GM10248 (cell line): ENCODE results near the gene ZCWPW1.
"Not testable (repeated sequence)": the region's sequence is repeated elsewhere in the genome, so short reads cannot be mapped to it uniquely, and the experiment has no call there.

Source experiments
- CTCF ChIA-PET: fragments of 300-600 bp; sonication (Branson Sonifier 250); formaldehyde crosslinking; extraction: SDS; loops from one replicate; lab custom pipeline; 2021; ENCODE audit warnings: antibody characterized with exemption; lab: Yijun Ruan, JAX
- POLR2A ChIA-PET: fragments of 350-650 bp; sonication (Branson Sonifier 250); formaldehyde crosslinking; extraction: SDS; loops from one replicate; lab custom pipeline; 2020; ENCODE audit warnings: antibody characterized with exemption; lab: Yijun Ruan, JAX
- DNase-seq: peaks from one replicate; pipeline ENCODE4 v3.0.0; 2012; ENCODE audit errors: extremely low spot score
- TF ChIP-seq, protein P1 (sequence below): IDR thresholded peaks from 2 replicates; pipeline ENCODE4 v1.5.1; 2012; ENCODE audit warnings: mild to moderate bottlenecking, low read depth; ENCODE audit errors: extremely low read depth, missing control alignments, control extremely low read depth

ZCWPW1 gene

DNA sequence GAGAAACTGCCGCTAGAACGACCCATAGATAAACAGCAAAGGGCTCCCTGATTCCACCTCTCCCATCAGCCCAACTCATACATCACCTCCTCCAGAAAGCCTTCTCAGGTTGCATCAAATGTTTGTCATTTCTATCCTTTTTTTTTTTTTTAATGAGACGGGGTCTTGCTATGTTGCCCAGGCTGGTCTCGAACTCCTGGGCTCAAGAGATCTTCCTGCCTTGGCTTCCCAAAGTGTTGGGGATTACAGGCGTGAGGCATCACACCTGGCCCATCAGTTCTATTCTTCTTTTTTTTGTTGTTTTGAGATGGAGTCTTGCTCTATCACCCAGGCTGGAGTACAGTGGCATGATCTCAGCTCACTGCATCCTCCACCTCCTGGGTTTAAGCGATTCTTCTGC, 28.5 kb upstream of the ZCWPW1 start:
- TF ChIP-seq, protein P1, sequence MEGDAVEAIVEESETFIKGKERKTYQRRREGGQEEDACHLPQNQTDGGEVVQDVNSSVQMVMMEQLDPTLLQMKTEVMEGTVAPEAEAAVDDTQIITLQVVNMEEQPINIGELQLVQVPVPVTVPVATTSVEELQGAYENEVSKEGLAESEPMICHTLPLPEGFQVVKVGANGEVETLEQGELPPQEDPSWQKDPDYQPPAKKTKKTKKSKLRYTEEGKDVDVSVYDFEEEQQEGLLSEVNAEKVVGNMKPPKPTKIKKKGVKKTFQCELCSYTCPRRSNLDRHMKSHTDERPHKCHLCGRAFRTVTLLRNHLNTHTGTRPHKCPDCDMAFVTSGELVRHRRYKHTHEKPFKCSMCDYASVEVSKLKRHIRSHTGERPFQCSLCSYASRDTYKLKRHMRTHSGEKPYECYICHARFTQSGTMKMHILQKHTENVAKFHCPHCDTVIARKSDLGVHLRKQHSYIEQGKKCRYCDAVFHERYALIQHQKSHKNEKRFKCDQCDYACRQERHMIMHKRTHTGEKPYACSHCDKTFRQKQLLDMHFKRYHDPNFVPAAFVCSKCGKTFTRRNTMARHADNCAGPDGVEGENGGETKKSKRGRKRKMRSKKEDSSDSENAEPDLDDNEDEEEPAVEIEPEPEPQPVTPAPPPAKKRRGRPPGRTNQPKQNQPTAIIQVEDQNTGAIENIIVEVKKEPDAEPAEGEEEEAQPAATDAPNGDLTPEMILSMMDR, result no peak
- CTCF ChIA-PET, result interaction anchor here (0.8 to 8.2 kb wide), 3 partner anchors 9 to 12 kb away, joined by 3 to 46 read pairs (median 5); no protein-coding TSS in a partner anchor
- POLR2A ChIA-PET, result interaction anchor here (0.6 kb wide), 1 partner anchor 95 kb away, joined by 5 read pairs; no protein-coding TSS in a partner anchor

GRCh38 chr7:100456562-100456961, 28.1 kb upstream of the ZCWPW1 start:
- no peak for DNase-seq
- TF ChIP-seq, protein P1, result no peak
- POLR2A ChIA-PET, result interaction anchor here (0.6 kb wide), 1 partner anchor 95 kb away, joined by 5 read pairs; no protein-coding TSS in a partner anchor
- CTCF ChIA-PET, result interaction anchor here (1.6 to 8.2 kb wide), 2 partner anchors 9 to 13 kb away, joined by 5 to 46 read pairs; no protein-coding TSS in a partner anchor

More for the DNA sequence above, 28.5 kb upstream of the ZCWPW1 start:
- DNase-seq, result no peak

DNA sequence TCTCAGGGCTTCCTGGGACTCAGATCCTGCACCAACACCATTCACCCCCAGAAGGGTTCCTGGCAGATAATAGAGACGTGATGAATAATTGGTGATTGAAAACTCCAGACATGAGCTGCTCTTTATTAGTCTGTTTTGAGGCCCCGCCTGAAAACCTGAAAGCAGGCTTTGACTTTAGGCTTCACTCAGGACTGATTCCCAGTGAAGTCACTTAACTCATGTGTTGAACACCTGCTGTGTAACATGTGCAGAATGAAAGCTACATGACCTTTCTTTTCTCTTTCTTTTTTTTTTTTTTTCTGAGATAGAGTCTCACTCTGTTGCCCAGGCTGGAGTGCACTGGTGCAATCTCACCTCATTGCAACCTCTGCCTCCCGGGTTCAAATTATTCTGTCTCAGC, 26.7 kb upstream of the ZCWPW1 start:
- TF ChIP-seq, protein P1, result no peak
- ChIA-PET CTCF (interaction anchor here (0.7 to 8.2 kb wide), 14 partner anchors 9 to 131 kb away, joined by 3 to 46 read pairs (median 4); partner anchors contain the start of gene FBXO24), POLR2A (interaction anchor here (0.6 kb wide), 1 partner anchor 209 kb away, joined by 5 read pairs; no protein-coding TSS in a partner anchor)
- DNase-seq, result no peak

DNA sequence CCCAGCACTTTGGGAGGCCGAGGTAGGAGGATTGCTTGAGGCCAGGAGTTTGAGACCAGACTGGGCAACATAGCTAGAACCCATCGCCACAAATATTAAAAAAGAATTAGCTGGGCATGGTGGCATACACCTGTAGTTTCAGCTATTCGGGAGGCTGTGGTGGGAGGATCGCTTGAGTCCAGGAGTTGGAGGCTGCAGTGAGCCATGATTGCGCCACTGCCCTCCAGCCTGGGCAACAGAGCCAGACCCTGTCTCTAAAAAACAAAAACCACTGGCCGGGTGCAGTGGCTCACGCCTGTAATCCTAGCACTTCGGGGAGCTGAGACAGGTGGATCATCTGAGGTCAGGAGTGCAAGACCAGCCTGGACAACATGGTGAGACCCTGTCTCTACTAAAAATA, 25.4 kb upstream of the ZCWPW1 start:
- ChIA-PET CTCF (interaction anchor here (0.6 to 8.2 kb wide), 8 partner anchors 9 to 152 kb away, joined by 3 to 46 read pairs (median 4); partner anchors contain the start of gene SPACDR), POLR2A (interaction anchor here (0.6 to 0.9 kb wide), 2 partner anchors 12 to 101 kb away, joined by 4 to 7 read pairs; no protein-coding TSS in a partner anchor)
- DNase-seq, result not testable (repeated sequence)

GRCh38 chr7:100452513-100452912, 24.0 kb upstream of the ZCWPW1 start:
- DNase-seq, result no peak
- ChIA-PET CTCF (interaction anchor here (1.1 to 8.2 kb wide), 6 partner anchors 9 to 321 kb away, joined by 3 to 46 read pairs (median 4); no protein-coding TSS in a partner anchor), POLR2A (no interaction called here)
- TF ChIP-seq, protein P1, result no peak

DNA sequence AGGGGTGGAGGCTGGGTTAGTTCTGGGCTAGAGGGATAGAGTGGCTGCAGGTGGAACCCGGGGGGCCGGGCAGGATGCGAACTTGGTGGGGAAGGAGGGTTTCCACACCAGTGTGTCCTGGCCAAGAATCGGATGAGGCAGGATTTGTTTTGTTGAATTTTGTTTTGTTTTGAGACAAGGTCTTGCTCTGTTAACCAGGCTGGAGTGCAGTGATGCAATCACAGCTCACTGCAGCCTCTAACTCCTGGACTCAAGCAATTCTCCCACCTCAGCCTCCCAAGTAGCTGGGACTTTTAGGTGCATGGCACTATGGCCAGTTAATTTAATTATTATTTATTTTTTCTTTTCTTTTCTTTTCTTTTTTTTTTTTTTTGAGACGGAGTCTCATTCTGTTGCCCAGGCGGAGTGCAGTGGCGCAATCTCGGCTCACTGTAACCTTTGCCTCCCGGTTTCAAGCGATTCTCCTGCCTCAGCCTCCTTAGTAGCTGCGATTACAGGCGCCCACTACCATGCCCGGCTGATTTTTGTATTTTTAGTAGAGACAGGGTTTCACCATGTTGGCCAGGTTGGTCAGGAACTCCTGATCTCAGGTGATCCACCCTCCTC, 20.8 kb upstream of the ZCWPW1 start:
- ChIA-PET CTCF (interaction anchor here (0.8 to 8.2 kb wide), 6 partner anchors 8 to 111 kb away, joined by 4 to 46 read pairs (median 13); partner anchors contain the start of genes PPP1R35 and SPACDR), POLR2A (interaction anchor here (0.7 to 1.7 kb wide), 3 partner anchors 19 to 257 kb away, joined by 4 to 7 read pairs (median 5); partner anchors contain the start of genes MEPCE, POP7 and ZCWPW1)
- TF ChIP-seq, protein P1, result no peak
- DNase-seq, result no peak

- CTCF ChIA-PET, DNase-seq: not testable (repeated sequence)
- POLR2A ChIA-PET, result interaction anchor here (0.6 kb wide), 1 partner anchor 18 kb away, joined by 3 read pairs; no protein-coding TSS in a partner anchor
Observed at GRCh38 chr7:100447363-100447762, 18.9 kb upstream of the ZCWPW1 start.
